H9 (cell line): ENCODE data around the gene KLK6. TPM values are rescaled to one million over a fixed set of nuclear protein-coding genes. Genes with fewer than 3 reads are reported as not detected.

ENCODE experiments used
- DNase-seq: peaks from one replicate; pipeline ENCODE4 v3.0.0-alpha.2; 2017
- H2AFZ ChIP-seq: one replicate; pipeline ENCODE4 v1.6.1; 2013; ENCODE audit warnings: mild to moderate bottlenecking, low read length, control low read depth, moderate library complexity
- H2AK5ac ChIP-seq: 2 replicates; pipeline ENCODE4 v1.6.1; 2013; ENCODE audit warnings: low read length, control low read depth, mixed read lengths; ENCODE audit not compliant: insufficient read length
- H2BK120ac ChIP-seq: one replicate; pipeline ENCODE4 v1.6.1; 2013; ENCODE audit warnings: low read depth, mild to moderate bottlenecking, low read length, control low read depth, inconsistent platforms; ENCODE audit not compliant: poor library complexity, severe bottlenecking
- H2BK12ac ChIP-seq: 2 replicates; pipeline ENCODE4 v1.6.1; 2013; ENCODE audit warnings: low read length, control low read depth, mixed read lengths, low read depth; ENCODE audit not compliant: insufficient read length
- H2BK15ac ChIP-seq: 2 replicates; pipeline ENCODE4 v1.6.1; 2013; ENCODE audit warnings: low read depth, low read length, control low read depth
- H2BK20ac ChIP-seq: one replicate; pipeline ENCODE4 v1.6.1; 2013; ENCODE audit warnings: low read depth, mild to moderate bottlenecking, low read length, control low read depth, inconsistent platforms; ENCODE audit not compliant: poor library complexity, severe bottlenecking
- H2BK5ac ChIP-seq: 2 replicates; pipeline ENCODE4 v1.6.1; 2013; ENCODE audit warnings: low read length, control low read depth, mixed read lengths; ENCODE audit not compliant: insufficient read length
- H3K14ac ChIP-seq: 2 replicates; pipeline ENCODE4 v1.6.1; 2013; ENCODE audit warnings: low read length, control low read depth; ENCODE audit not compliant: insufficient read depth
- H3K18ac ChIP-seq: 2 replicates; pipeline ENCODE4 v1.6.1; 2013; ENCODE audit warnings: low read depth, mild to moderate bottlenecking, mixed read lengths, low read length, control low read depth; ENCODE audit not compliant: insufficient read length
- H3K23ac ChIP-seq: 2 replicates; pipeline ENCODE4 v1.6.1; 2013; ENCODE audit warnings: low read length, control low read depth, mixed read lengths, low read depth; ENCODE audit not compliant: insufficient read length
- H3K23me2 ChIP-seq: 2 replicates; pipeline ENCODE4 v1.6.1; 2013; ENCODE audit warnings: low read depth, mild to moderate bottlenecking, mixed read lengths, low read length, control low read depth; ENCODE audit not compliant: insufficient read length, poor library complexity, severe bottlenecking
- H3K27ac ChIP-seq: 2 replicates; pipeline ENCODE4 v1.5.1; 2013; ENCODE audit warnings: low read length, control low read depth, mixed read lengths, low read depth; ENCODE audit not compliant: insufficient read length
- H3K27me3 ChIP-seq: 2 replicates; pipeline ENCODE4 v1.6.1; 2013; ENCODE audit warnings: low read length, control low read depth, inconsistent platforms; ENCODE audit not compliant: insufficient read depth
- H3K4ac ChIP-seq: 2 replicates; pipeline ENCODE4 v1.6.1; 2013; ENCODE audit warnings: low read depth, mild to moderate bottlenecking, control low read depth, inconsistent platforms, low read length, moderate library complexity
- H3K4me1 ChIP-seq: 2 replicates; pipeline ENCODE4 v1.6.1; 2013; ENCODE audit warnings: low read length, control low read depth, inconsistent platforms; ENCODE audit not compliant: insufficient read depth
- H3K4me2 ChIP-seq: 2 replicates; pipeline ENCODE4 v1.6.1; 2013; ENCODE audit warnings: low read length, control low read depth, mixed read lengths; ENCODE audit not compliant: insufficient read length, insufficient read depth
- H3K56ac ChIP-seq: 2 replicates; pipeline ENCODE4 v1.6.1; 2013; ENCODE audit warnings: low read depth, mild to moderate bottlenecking, mixed read lengths, low read length, control low read depth; ENCODE audit not compliant: insufficient read length
- H3K79me1 ChIP-seq: 2 replicates; pipeline ENCODE4 v1.6.1; 2013; ENCODE audit warnings: low read depth, mild to moderate bottlenecking, moderate library complexity, low read length, control low read depth, inconsistent platforms; ENCODE audit not compliant: insufficient read depth, poor library complexity, severe bottlenecking
- H3K79me2 ChIP-seq: 2 replicates; pipeline ENCODE4 v1.6.1; 2013; ENCODE audit warnings: low read length, control low read depth, inconsistent platforms; ENCODE audit not compliant: insufficient read depth
- H3K9ac ChIP-seq: 2 replicates; pipeline ENCODE4 v1.6.1; 2013; ENCODE audit warnings: low read length, control low read depth, mixed read lengths; ENCODE audit not compliant: insufficient read length; ENCODE audit errors: extremely low read depth
- H3K9me3 ChIP-seq: one replicate; pipeline ENCODE4 v1.6.1; 2013; ENCODE audit warnings: low read depth, low read length, inconsistent platforms; ENCODE audit not compliant: control insufficient read depth
- H3T11ph ChIP-seq: one replicate; pipeline ENCODE4 v1.6.1; 2013; ENCODE audit warnings: mild to moderate bottlenecking, low read length, control low read depth, inconsistent platforms
- H4K20me1 ChIP-seq: one replicate; pipeline ENCODE4 v1.6.1; 2013; ENCODE audit not compliant: control insufficient read depth, insufficient read length, insufficient read depth
- H4K5ac ChIP-seq: 2 replicates; pipeline ENCODE4 v1.6.1; 2013; ENCODE audit warnings: low read depth, mild to moderate bottlenecking, mixed read lengths, low read length, control low read depth; ENCODE audit not compliant: insufficient read length
- H4K8ac ChIP-seq: replicated peaks from 2 replicates; pipeline ENCODE4 v1.6.1; 2013; ENCODE audit warnings: low read length, control low read depth, mixed read lengths, low read depth; ENCODE audit not compliant: insufficient read length
- H4K91ac ChIP-seq: 2 replicates; pipeline ENCODE4 v1.6.1; 2013; ENCODE audit warnings: low read depth, mild to moderate bottlenecking, moderate library complexity, mixed read lengths, low read length, control low read depth; ENCODE audit not compliant: insufficient read length
- H3K27ac Mint-ChIP-seq, 3 experiments: 2 replicates in 2 of 3; 3 replicates in 1 of 3; pipeline ENCODE4 v1.8.0; 2020 to 2021; ENCODE audit warnings: mixed read lengths in 3 of 3, mild to moderate bottlenecking in 1 of 3, moderate library complexity in 1 of 3
- H3K27me3 Mint-ChIP-seq: 2 replicates; pipeline ENCODE4 v1.8.0; 2021; ENCODE audit warnings: low read depth, mild to moderate bottlenecking, moderate library complexity, mixed read lengths
- H3K36me3 Mint-ChIP-seq, 3 experiments: 2 replicates in 2 of 3; 3 replicates in 1 of 3; pipeline ENCODE4 v1.8.0; 2020 to 2021; ENCODE audit warnings: low read depth in 3 of 3, mixed read lengths in 3 of 3; ENCODE audit not compliant: insufficient read depth in 1 of 3
- H3K4me1 Mint-ChIP-seq, 2 experiments: 2 replicates each; pipeline ENCODE4 v1.8.0; 2020; ENCODE audit warnings: mixed read lengths in 2 of 2
- H3K4me3 Mint-ChIP-seq, 2 experiments: 2 replicates in 1 of 2; 3 replicates in 1 of 2; pipeline ENCODE4 v1.8.0; 2020 to 2021; ENCODE audit warnings: mild to moderate bottlenecking in 2 of 2, mixed read lengths in 2 of 2, moderate library complexity in 1 of 2
- H3K9me3 Mint-ChIP-seq, 2 experiments: 2 replicates in 1 of 2; 3 replicates in 1 of 2; pipeline ENCODE4 v1.8.0; 2020; ENCODE audit warnings: mild to moderate bottlenecking in 2 of 2, mixed read lengths in 2 of 2, moderate library complexity in 1 of 2
- WGBS: extraction: QIAGEN DNeasy Blood & Tissue Kit; methylation state at CpG from one replicate; pipeline ENCODE4 v1.1.7; 2013; ENCODE audit warnings: missing lambda C conversion rate, low lambda C conversion rate, mixed read lengths; ENCODE audit not compliant: insufficient read length; ENCODE audit errors: extremely low coverage; 5-methylcytosine and 5-hydroxymethylcytosine counted together
- total RNA-seq: library from RNA; stranded (reverse); gene quantifications from 2 replicates; pipeline ENCODE4 v1.2.1, GENCODE V29; 2021
- TF ChIP-seq, protein P1 (sequence below): fragments of 200-600 bp; sonication (generic); conservative IDR thresholded peaks from 3 replicates; pipeline ENCODE4 v1.8.0; 2021; ENCODE audit warnings: antibody characterized with exemption, mild to moderate bottlenecking

Gene KLK6
- total RNA-seq, 1 experiment from 2014 or later: 2.6 TPM

- Histone ChIP-seq H3K56ac (no peak overlapping the region), H4K20me1 (no peaks in the 10 kb centered on the region), H3K23me2 (no peaks in the 10 kb centered on the region), H2AK5ac (no peak overlapping the region), H3K4me1 (peaks cover 6% of the 10 kb centered on the region; the same call in 1 of the 2 replicates), H3K27me3 (no peaks in the 10 kb centered on the region), H3K9me3 (no peaks in the 10 kb centered on the region), H2BK12ac (no peak overlapping the region), H2AFZ (no peak overlapping the region), H2BK15ac (no peak overlapping the region), H4K5ac (no peak overlapping the region), H4K91ac (no peak overlapping the region), H3K9ac (no peak overlapping the region), H4K8ac (no peak overlapping the region), H3K18ac (no peak overlapping the region), H3K23ac (no peak overlapping the region), H3K4ac (no peak overlapping the region), H3K79me2 (no peaks in the 10 kb centered on the region), H2BK120ac (no peak overlapping the region), H3K14ac (no peak overlapping the region), H3K4me2 (no peak overlapping the region), H3T11ph (no peak overlapping the region), H3K27ac (no peak overlapping the region), H2BK20ac (no peak overlapping the region), H2BK5ac (no peak overlapping the region), H3K79me1 (no peaks in the 10 kb centered on the region)
- no peak for DNase-seq
- Mint-ChIP-seq H3K4me3 (no peak overlapping the region), H3K36me3 (no peaks in the 10 kb centered on the region), H3K9me3 (no peaks in the 10 kb centered on the region), H3K4me1 (peaks cover 40 to 58% of the 10 kb centered on the region in 2 experiments), H3K27me3 (peaks cover 16% of the 10 kb centered on the region), H3K27ac (no peak overlapping the region)
- no CpG with 5 or more reads among the region's 5 CpGs for WGBS
- TF ChIP-seq, protein P1, sequence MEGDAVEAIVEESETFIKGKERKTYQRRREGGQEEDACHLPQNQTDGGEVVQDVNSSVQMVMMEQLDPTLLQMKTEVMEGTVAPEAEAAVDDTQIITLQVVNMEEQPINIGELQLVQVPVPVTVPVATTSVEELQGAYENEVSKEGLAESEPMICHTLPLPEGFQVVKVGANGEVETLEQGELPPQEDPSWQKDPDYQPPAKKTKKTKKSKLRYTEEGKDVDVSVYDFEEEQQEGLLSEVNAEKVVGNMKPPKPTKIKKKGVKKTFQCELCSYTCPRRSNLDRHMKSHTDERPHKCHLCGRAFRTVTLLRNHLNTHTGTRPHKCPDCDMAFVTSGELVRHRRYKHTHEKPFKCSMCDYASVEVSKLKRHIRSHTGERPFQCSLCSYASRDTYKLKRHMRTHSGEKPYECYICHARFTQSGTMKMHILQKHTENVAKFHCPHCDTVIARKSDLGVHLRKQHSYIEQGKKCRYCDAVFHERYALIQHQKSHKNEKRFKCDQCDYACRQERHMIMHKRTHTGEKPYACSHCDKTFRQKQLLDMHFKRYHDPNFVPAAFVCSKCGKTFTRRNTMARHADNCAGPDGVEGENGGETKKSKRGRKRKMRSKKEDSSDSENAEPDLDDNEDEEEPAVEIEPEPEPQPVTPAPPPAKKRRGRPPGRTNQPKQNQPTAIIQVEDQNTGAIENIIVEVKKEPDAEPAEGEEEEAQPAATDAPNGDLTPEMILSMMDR: no peak
Observed at GRCh38 chr19:50978772-50979390, 9.5 kb upstream of the KLK6 start.
